ENCODE data around the gene REX1BD.

The REX1BD gene

DNA sequence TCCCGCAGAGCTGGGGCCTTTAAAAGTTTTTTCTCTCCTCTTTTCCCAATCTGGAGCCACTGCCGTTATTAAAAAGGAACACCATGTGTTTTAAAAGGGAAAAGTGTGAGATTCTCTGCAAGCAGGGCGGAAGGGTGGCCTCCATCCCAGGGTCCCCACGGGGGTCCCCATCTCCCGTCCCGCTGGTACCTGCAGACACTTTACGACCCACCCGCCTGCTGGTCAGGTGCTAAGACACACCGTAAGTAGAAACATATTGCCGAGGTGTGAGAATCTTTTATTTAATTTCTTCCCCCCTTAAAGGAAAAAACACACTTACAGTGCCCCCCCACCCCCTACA lies 16.2 kb downstream of the REX1BD start:
- peaks cover 16% of the 10 kb centered on the region for H3K4me1 Mint-ChIP-seq (ENCODE audit: low read depth)
- no peak overlapping the region for H3K4me3 Mint-ChIP-seq
- no peaks in the 10 kb centered on the region for H3K36me3 Mint-ChIP-seq
- peaks cover 26% of the 10 kb centered on the region for H3K27me3 Mint-ChIP-seq
- H3K27ac Mint-ChIP-seq = no peak overlapping the region
- no peaks in the 10 kb centered on the region for H3K9me3 Mint-ChIP-seq (ENCODE audit: low read depth)

DNA sequence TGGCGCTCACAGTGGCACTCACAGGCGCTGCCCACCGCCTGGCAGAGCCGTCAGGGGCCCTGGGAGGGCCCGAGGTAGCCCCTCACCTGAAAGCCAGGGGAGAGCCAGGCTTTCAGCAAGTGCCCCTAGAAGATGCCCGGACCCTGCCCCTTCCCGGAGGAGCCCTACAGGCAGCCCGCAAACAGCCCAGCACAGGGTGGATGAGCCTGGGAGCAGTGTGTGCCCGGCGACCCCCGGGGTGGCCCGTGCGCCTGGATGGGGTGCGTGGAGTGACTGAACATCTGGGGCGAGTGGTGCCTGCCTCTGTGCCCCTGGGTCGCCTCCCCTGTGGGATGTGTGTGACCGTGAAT lies 16.6 kb downstream of the REX1BD start:
- Mint-ChIP-seq H3K4me3 (peak overlapping the region; percentile 72), H3K4me1 (ENCODE audit: low read depth) (peaks cover 16% of the 10 kb centered on the region), H3K9me3 (ENCODE audit: low read depth) (no peaks in the 10 kb centered on the region), H3K27ac (no peak overlapping the region), H3K27me3 (peaks cover 26% of the 10 kb centered on the region), H3K36me3 (no peaks in the 10 kb centered on the region)

DNA sequence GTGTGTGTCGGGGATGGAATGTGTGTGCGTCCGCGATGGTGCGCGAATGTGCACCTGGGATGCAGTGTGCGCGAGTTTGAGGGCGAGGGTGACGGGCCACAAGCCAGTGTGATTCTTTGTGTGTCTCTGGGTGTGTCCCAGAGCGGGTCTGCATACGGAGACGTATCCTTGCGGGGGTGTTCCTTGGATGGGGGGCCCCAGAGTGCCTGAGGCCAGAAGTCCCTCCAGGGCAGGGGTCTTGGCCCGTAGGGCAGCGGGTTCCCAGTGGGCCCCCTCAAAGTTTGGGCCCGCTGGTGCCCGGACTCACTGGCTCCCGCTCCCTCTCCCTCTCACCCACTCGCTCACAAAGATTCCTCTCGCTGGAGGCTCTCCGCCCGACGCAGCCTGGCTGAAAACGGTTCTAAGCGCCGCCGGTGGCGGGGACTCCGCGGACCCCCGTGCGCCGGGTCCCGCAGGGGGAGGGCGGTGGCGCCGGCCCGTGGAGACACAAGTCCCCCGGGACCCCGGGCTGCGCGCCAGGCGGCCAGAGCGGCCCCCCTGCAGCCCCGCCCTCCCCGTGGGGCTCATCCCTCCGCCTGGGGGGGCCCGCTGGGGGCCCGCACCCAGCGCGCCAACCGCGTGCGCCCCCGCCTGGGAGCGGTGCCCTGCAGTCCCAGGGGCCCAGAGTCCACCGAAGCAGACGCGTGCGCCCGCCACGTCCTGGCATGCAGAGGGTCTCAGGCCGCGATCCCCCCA lies 17.1 kb downstream of the REX1BD start:
- Mint-ChIP-seq H3K27me3 (peaks cover 26% of the 10 kb centered on the region), H3K9me3 (ENCODE audit: low read depth) (no peaks in the 10 kb centered on the region), H3K27ac (no peak overlapping the region), H3K4me1 (ENCODE audit: low read depth) (peaks cover 16% of the 10 kb centered on the region), H3K36me3 (no peaks in the 10 kb centered on the region), H3K4me3 (peak overlapping the region; percentile 72)

DNA sequence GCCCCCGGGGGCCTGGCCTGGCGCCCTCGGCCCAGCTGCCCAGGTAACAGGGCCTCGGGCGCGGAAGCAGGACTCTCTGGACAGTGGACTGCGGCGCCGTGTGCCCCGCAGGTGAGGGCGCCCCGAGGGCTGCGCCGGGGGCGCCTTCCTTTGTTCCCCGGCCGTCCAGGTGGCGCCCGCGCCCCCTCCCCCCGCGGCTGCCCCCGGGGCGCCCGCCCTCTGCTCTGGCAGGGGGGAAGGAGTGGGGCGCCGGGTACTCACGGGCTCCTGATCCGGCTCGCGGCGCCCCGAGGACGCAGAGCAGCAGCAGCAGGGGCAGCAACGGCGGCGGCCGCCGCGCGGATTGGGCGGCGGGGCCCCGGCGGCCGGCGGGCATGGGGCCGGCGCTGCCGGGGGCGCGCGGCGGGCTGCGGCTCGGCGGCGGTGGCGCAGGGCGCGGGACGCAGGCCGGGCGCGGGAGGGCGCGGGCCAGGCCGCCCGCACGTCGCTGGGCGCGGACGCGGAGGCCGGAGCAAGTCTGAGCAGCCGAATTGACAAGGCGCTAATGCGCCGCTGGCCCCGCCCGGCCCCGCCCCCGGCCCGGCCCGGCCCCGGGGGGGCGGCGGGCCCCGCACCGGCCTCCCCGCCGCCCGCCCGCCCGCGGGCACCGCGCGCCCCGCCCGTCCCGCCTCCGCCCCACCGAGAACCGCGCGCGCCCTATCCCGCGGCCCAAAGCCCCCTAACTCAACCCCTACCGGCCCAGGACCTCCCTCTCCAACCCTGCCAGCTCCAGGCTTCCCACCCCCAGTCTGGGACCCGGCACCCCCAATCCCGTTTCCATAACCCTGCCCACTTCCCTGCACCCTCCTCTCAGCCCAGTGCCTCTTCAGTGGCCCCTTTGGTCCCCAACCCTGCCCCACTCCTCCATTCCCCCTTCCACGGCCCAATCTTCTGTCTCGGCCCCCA lies 18.0 kb downstream of the REX1BD start, which contains the start of gene CRLF1:
TSS of gene CRLF1 (minus strand) at position 519 of the 945 bp plus-strand sequence. CDS start at position 376, 143 bp downstream.
- no peaks in the 10 kb centered on the region for H3K9me3 Mint-ChIP-seq (ENCODE audit: low read depth)
- H3K27ac Mint-ChIP-seq = no peak within 1 kb of the TSS
- no peak within 1 kb of the TSS for H3K4me3 Mint-ChIP-seq
- peaks cover 21% of the 10 kb centered on the region for H3K4me1 Mint-ChIP-seq (ENCODE audit: low read depth)
- H3K36me3 Mint-ChIP-seq = no peaks in the 10 kb centered on the region
- H3K27me3 Mint-ChIP-seq = peaks cover 28% of the 10 kb centered on the region

DNA sequence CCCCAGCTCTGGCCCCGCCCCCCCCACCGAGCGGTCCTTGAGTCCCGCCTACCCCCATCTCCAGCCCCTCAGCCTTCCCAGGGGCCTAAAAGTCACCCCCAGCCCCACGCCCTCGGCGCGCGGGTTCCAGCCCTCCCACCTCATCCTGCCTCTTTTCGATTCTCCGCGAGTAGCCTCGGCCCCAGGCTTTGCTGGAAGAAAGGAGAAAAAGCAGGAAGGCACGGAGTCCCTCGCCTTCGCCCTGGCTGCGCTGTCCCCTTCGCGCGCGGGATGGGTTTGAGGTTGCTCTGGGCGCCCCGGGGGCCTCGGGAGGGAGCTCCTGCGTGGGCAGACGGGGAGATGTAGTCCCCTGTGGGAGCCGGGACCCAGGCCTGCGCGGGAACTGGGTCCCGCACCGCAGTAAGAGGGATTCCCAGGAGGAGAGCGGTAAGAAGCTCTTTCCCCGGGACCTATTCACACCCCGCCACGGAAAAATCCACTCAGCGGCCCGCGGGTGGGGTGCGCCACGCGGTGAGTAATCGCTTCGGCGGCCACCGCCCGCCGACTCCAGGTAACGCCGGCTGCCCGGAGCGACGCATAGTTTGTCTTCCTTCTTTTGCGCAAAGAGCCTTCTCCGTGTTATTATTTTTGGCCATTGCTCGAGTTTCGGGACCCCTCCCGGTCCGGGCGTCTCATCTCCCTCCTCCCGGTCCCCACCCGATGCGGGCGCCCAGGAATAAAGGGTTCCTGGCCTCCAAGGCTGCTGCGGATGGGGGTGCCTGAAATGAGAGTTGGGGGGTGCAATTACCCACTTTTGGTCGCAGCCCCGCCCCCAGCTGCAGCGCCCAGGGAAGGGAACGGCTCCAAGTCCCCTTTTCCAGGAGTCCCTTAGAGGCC lies 18.9 kb downstream of the REX1BD start:
- H3K4me3 Mint-ChIP-seq = no peak overlapping the region
- no peaks in the 10 kb centered on the region for H3K36me3 Mint-ChIP-seq
- peaks cover 27% of the 10 kb centered on the region for H3K4me1 Mint-ChIP-seq (ENCODE audit: low read depth)
- no peak overlapping the region for H3K27ac Mint-ChIP-seq
- peaks cover 27% of the 10 kb centered on the region for H3K27me3 Mint-ChIP-seq
- H3K9me3 Mint-ChIP-seq (ENCODE audit: low read depth) = no peaks in the 10 kb centered on the region

DNA sequence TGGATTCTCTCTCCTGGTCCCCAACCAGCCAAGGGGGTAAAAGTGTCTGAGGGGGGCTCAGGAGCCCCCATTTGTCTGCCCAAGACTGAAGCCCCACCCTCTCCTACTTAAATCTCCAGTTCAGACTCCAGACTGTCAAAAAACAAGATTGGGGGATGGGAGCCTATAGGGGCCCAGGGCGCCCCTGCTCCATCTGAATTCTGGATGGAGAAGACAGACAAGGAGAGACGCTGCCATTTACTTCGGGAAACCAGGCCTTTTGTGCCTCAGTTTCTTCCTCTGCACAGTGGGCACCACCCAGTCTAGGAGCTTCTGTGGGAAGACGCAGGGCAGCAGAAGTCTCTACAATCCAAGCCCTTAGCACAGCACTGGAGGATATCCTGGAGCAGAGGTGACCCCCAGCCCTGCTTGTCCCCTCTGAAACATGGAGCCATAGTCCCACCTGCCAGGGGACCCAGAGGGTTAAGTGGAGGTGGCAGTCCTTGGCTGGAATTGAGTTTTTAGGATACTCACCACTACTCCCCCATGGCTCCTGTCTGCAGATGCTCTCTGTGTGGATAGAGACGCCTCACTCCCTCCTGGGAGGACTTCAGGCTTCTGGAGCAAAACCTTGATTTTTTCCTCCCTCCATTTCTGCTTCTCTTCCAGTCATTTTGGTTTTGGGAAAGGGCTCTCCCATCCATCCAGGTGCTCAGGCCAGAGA lies 19.7 kb downstream of the REX1BD start:
- peak overlapping the region; percentile 51 for H3K4me3 Mint-ChIP-seq
- peaks cover 24% of the 10 kb centered on the region for H3K27me3 Mint-ChIP-seq
- H3K9me3 Mint-ChIP-seq (ENCODE audit: low read depth) = no peaks in the 10 kb centered on the region
- H3K36me3 Mint-ChIP-seq = no peaks in the 10 kb centered on the region
- no peak overlapping the region for H3K27ac Mint-ChIP-seq
- peaks cover 26% of the 10 kb centered on the region for H3K4me1 Mint-ChIP-seq (ENCODE audit: low read depth)

DNA sequence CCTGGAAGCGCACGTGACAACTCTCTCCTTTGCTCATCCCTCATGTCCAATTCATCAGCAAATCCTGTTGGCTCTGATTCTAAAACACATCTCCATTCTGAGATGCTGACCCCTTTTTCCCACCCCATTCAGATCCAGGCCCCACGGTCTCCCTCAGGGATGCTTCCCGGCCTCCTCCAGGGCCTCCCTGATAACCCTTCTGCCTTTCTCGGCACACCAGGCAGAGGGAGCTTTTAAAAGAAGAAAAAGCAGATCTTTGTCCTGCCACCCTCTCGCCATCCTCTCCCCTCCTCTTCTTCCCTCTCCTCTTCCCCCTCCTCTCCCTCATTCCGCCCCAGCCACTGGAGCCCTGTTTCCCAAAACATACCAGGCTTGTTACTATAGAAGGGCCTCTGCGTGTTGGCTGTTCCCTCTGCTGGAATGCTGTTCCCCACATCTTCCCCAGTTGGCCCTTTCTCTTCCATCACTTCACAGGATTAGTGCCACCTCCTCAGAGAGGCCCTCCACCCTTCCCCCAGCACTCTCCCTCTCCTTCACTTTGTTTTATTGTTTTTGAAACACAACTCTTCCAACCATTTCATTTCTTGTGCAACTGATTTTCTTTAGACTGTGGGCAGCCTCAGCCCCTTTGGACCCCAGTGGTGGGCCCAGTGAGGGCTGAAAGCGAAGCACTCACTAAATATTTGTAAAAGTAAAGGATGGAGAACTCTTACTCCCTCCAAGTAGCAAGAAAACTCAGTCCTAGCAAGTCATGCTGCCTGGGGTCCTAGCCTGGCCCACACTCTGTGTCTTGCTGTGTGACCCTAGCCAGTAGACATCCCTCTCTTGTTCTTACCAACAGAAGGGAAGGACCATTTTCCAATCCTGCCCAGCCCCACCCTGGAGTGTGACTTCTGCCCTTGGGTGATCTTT lies 20.5 kb downstream of the REX1BD start:
- Mint-ChIP-seq H3K9me3 (ENCODE audit: low read depth) (no peaks in the 10 kb centered on the region), H3K27ac (no peak overlapping the region), H3K4me1 (ENCODE audit: low read depth) (peaks cover 28% of the 10 kb centered on the region), H3K4me3 (peak overlapping the region; percentile 51), H3K27me3 (peaks cover 26% of the 10 kb centered on the region), H3K36me3 (no peaks in the 10 kb centered on the region)

DNA sequence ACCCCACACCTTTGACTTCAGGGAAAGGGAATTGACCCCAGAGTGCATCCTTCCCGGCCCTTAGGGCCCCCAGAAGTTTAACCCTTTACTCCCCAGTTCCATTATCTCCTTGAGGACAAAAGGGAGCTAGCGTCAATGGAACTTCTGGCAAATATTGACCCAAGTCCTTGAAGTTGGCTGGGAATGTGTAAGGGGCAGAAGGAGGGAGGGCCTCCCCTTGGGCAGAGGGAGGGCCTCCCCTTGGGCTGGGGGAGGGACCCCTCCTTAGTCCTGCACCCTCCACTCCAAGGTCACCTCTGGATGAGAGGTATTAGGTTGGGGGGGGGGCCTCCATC lies 21.1 kb downstream of the REX1BD start:
- H3K27me3 Mint-ChIP-seq = peaks cover 29% of the 10 kb centered on the region
- H3K4me3 Mint-ChIP-seq = no peak overlapping the region
- H3K4me1 Mint-ChIP-seq (ENCODE audit: low read depth) = peaks cover 31% of the 10 kb centered on the region
- no peaks in the 10 kb centered on the region for H3K36me3 Mint-ChIP-seq
- no peak overlapping the region for H3K27ac Mint-ChIP-seq
- H3K9me3 Mint-ChIP-seq (ENCODE audit: low read depth) = no peaks in the 10 kb centered on the region

DNA sequence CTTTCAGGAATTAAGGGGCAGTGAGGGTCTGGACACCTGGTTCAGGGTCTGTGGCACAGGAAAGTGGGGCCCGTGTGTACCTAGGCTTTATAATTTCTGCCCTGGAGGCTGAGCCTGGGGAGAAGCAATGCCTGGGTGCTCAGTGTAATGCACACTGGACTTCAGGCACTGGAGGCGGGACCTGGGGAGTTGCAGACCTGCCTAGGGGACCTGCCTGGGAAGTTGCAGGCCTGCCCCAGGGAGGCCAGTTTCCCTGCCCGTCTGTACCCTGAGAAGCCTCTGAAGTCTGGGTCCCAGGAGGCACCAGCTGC lies 21.6 kb downstream of the REX1BD start:
- Mint-ChIP-seq H3K9me3 (ENCODE audit: low read depth) (no peaks in the 10 kb centered on the region), H3K36me3 (no peaks in the 10 kb centered on the region), H3K27ac (no peak overlapping the region), H3K4me3 (no peak overlapping the region), H3K27me3 (peaks cover 31% of the 10 kb centered on the region), H3K4me1 (ENCODE audit: low read depth) (peaks cover 31% of the 10 kb centered on the region)

DNA sequence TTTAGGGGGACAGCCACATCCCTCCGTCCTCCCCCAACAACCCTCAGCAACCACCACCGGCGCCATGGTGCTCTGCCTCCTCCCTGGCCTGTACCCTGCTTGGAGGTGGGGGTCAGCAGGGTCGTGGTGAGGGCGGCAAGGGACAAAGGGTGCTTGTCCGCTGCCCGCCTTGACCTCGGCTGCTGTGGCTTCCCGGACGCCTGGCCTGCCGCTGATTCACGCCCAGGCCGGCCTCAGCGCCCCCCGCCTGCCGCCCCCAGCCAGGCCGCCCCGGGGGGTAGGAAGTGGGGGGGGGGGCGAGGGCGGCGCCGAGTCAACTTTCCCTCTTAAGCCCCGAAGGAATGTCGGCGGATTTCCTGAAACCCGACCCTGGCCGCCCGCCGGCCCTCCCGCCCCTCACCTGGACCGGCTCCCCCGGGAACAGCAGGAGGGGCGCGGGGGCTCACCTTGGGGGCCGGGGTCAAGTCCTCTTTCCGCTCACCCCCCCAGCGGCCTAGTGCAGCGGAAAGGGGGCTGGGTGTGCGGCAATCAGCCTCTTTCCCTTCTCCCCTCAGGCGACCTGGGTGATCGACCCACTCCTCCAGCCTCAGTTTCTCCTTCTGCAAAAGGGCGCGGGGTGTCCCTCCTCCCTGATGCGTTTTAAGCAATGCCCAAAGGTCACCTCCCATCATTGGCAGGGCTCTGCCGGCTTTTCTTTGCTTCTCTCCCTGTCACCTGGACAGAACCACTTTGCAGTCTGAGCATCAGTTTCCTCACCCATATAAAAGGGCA lies 22.1 kb downstream of the REX1BD start:
- Mint-ChIP-seq H3K4me1 (ENCODE audit: low read depth) (peaks cover 27% of the 10 kb centered on the region), H3K9me3 (ENCODE audit: low read depth) (no peaks in the 10 kb centered on the region), H3K4me3 (peak overlapping the region; percentile 79), H3K36me3 (no peaks in the 10 kb centered on the region), H3K27ac (no peak overlapping the region), H3K27me3 (peaks cover 29% of the 10 kb centered on the region)

DNA sequence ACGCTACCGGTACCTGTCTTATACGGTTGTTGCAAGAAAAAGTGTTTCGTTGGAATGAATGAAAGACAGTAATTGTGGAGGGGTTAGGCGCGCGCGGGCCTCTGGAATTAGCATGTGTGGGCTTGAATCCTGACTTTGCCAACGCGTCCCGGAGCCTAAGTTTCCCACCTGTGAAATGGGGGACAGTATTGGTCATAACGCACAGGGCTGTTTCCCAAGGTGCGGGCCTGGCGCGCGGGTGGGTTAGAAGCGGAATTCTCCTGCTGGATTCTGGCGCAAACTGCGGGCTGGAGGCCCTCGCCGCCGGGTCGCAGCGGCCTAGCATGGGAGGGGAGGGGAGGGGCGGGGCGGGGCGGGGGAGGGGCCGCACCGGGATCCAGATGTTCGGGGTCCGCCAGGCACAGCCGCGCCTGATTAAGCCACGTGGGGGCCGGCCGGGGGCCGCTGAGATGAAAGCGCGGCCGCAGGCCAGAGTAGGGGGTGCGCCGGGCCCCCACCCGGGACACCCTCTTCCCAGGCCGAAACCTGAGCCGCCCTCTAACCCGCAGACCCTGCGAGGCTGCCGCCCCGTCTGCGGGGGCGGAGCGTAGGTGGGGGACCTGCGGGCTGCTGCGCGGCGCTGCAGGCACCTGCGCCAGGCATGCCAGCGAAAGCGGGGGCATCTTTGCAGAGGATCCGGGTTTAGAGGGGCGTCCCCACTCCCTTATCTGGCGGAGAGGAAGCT lies 22.9 kb downstream of the REX1BD start:
- Mint-ChIP-seq H3K4me3 (peak overlapping the region; percentile 82), H3K27ac (no peak overlapping the region), H3K9me3 (ENCODE audit: low read depth) (no peaks in the 10 kb centered on the region), H3K27me3 (peaks cover 29% of the 10 kb centered on the region), H3K36me3 (no peaks in the 10 kb centered on the region), H3K4me1 (ENCODE audit: low read depth) (peaks cover 27% of the 10 kb centered on the region)

DNA sequence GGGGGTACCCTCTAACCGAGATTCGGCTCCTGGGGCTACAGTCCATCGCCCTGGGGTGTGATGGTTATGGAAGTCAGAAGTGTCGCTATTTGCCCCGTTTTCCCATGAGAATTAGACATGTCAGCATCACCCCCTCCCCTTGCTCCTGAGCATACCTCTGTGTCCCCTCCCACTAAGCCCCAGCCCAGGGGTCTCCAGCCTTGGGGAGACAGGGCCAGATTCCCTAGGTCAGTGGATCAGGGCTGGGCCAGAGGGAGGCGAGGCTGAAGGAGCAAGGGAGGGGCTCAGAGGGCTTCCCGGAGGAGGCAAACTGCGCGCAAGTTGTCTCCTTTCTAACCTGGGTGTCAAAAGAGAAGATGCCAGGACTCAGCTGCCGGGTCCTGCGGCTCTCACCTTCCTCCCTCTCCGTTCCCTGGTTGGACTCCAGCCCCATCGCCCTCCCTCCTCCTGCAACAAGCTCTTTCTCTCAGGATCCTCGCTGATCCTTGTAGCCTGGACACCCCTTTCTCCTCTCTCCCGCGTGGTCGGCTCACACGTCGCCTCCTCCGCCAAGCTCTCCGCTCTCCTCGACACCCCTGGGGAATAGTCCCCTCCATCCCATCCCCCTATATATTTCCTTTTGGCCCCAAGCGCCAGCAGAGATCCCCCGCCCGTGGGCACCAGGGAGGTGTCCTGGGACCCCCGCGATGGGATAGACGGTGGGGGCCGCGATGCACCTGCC lies 23.6 kb downstream of the REX1BD start:
- no peak overlapping the region for H3K27ac Mint-ChIP-seq
- H3K9me3 Mint-ChIP-seq (ENCODE audit: low read depth) = no peaks in the 10 kb centered on the region
- peaks cover 29% of the 10 kb centered on the region for H3K27me3 Mint-ChIP-seq
- no peaks in the 10 kb centered on the region for H3K36me3 Mint-ChIP-seq
- H3K4me3 Mint-ChIP-seq = peak overlapping the region; percentile 82
- peaks cover 27% of the 10 kb centered on the region for H3K4me1 Mint-ChIP-seq (ENCODE audit: low read depth)

Data from activated naive CD8-positive, alpha-beta T cell (primary cell).